HUES48 (cell line): ENCODE results near the gene CDH12.
"Not testable (repeated sequence)": the region's sequence is repeated elsewhere in the genome, so short reads cannot be mapped to it uniquely, and the experiment has no call there.

Source experiments
- H3K27ac ChIP-seq: one replicate; pipeline ENCODE4 v1.7.0; 2013; ENCODE audit warnings: low read depth, low read length, inconsistent platforms
- H3K27me3 ChIP-seq: 2 replicates; pipeline ENCODE4 v1.6.1; 2013; ENCODE audit warnings: mild to moderate bottlenecking, low read length; ENCODE audit not compliant: control insufficient read depth, insufficient read depth
- H3K36me3 ChIP-seq: 2 replicates; pipeline ENCODE4 v1.6.1; 2013; ENCODE audit warnings: low read length; ENCODE audit not compliant: control insufficient read depth, insufficient read depth
- H3K4me1 ChIP-seq: 2 replicates; pipeline ENCODE4 v1.6.1; 2013; ENCODE audit warnings: mild to moderate bottlenecking, low read length; ENCODE audit not compliant: control insufficient read depth, insufficient read depth
- H3K4me3 ChIP-seq: 2 replicates; pipeline ENCODE4 v1.5.1; 2013; ENCODE audit warnings: mild to moderate bottlenecking, low read depth, low read length
- H3K9ac ChIP-seq: 2 replicates; pipeline ENCODE4 v1.6.1; 2013; ENCODE audit warnings: mild to moderate bottlenecking, low read depth, low read length, moderate library complexity
- H3K9me3 ChIP-seq: 2 replicates; pipeline ENCODE4 v1.6.1; 2013; ENCODE audit warnings: low read length; ENCODE audit not compliant: control insufficient read depth, insufficient read depth

Gene CDH12

GRCh38 chr5:22774214-22774613 is 78.9 kb downstream of the CDH12 start:
- not testable (repeated sequence) for H3K4me3 ChIP-seq, H3K27ac ChIP-seq, H3K9ac ChIP-seq, H3K9me3 ChIP-seq, H3K36me3 ChIP-seq, H3K27me3 ChIP-seq, H3K4me1 ChIP-seq

DNA sequence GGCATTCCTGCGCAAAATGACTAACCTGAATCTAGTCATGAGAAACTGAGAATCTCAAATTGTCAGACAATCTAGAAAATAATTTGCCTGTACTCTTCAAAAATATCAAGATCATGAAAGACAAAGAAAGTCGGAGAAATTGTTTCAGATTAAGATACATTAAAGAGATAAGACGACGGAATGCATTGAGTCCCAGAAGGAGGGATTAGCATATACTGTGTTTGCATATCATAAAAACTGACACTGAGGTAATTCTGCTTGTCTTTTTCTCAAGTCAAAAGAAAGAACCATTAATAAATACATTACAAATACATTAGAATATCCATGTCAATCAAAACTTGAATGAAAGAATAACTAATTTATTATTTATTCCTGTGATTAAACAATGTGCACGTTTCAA is 88.4 kb downstream of the CDH12 start:
- Histone ChIP-seq H3K4me1 (no peaks in the 10 kb centered on the region), H3K27me3 (no peaks in the 10 kb centered on the region), H3K36me3 (no peaks in the 10 kb centered on the region), H3K27ac (no peak overlapping the region), H3K4me3 (no peak overlapping the region), H3K9ac (no peak overlapping the region), H3K9me3 (no peaks in the 10 kb centered on the region)

- Histone ChIP-seq H3K9ac (no peak overlapping the region), H3K4me3 (no peak overlapping the region), H3K4me1 (no peaks in the 10 kb centered on the region), H3K27ac (no peak overlapping the region), H3K27me3 (no peaks in the 10 kb centered on the region), H3K9me3 (no peaks in the 10 kb centered on the region), H3K36me3 (no peaks in the 10 kb centered on the region)
These were observed 95.4 kb downstream of the CDH12 start for GRCh38 chr5:22757776-22758175.

DNA sequence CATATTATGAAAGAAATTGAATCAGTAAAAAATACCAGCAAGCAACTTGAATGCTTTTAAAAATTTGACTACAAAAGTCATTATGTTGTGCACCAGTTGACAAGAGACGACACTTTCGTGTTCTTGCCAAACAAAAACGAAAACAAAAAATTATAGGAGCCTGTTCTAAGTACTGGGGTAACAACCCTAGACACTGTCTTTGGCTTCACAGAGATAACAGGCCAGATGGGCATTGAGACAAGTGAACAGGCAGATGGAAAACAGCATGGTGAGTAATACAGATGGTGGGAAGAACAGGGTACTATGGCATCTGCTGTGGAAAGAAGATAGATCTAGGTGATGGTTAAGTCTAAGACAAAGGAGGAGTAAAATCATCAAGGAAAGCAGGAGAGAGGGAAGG is 99.0 kb downstream of the CDH12 start:
- Histone ChIP-seq H3K9me3 (no peaks in the 10 kb centered on the region), H3K27ac (no peak overlapping the region), H3K27me3 (no peaks in the 10 kb centered on the region), H3K4me3 (no peak overlapping the region), H3K9ac (no peak overlapping the region), H3K4me1 (no peaks in the 10 kb centered on the region), H3K36me3 (no peaks in the 10 kb centered on the region)

- Histone ChIP-seq H3K27ac (no peak overlapping the region), H3K9me3 (no peaks in the 10 kb centered on the region), H3K9ac (no peak overlapping the region), H3K27me3 (no peaks in the 10 kb centered on the region), H3K4me1 (no peaks in the 10 kb centered on the region), H3K36me3 (no peaks in the 10 kb centered on the region), H3K4me3 (no peak overlapping the region)
These were observed 101.6 kb downstream of the CDH12 start for GRCh38 chr5:22751536-22751935.

DNA sequence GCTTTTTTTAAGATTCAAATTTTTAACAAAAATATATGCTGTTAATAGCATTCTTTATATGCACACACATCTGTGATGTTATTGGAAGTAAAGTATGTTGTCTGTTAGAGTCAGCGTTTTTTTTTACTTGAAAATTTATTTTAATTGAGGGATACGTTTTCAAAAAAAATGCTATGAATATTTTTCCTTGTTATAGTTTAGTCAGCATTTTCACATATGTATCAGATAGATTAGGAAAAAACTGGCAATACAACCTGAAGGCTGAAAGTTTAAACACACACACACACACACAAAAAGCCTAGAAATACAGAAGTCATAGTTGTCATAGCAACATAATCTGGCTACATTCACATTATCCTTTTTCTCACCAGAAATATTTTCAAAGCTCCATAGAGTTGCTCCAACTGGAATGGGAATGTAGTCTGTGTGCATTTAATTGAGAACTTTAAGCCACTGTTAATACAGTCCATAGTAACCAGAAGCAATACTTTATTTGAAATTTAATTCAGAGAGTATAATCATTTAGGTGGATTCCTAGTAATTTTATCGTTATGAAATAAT is 116.6 kb downstream of the CDH12 start:
- H3K4me3 ChIP-seq, result no peak overlapping the region
- no peaks in the 10 kb centered on the region for H3K36me3 ChIP-seq
- H3K27me3 ChIP-seq, result no peaks in the 10 kb centered on the region
- no peaks in the 10 kb centered on the region for H3K9me3 ChIP-seq
- 0 out of 2 replicates have a peak, but pooled peaks cover 2% of the 10 kb centered on the region for H3K4me1 ChIP-seq
- H3K9ac ChIP-seq, result no peak overlapping the region
- H3K27ac ChIP-seq, result no peak overlapping the region

DNA sequence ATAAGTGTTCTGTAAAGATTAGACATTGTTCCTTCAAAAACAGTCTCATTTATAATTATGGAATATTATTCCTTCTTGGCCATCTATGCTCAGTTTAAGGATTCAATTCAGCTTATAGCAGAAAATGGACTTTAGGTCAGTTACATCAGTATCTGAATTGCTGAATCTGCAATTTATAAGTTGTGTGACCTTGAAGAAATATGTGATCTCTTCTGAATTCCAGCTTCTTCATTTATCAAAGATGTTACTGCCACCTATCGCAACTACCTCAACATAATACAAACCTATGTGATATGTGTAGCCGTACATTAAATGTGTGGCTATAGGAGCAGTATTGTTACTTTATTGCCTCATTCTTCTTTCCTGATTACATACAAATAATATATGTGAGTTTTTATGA is 118.2 kb downstream of the CDH12 start:
- no peak overlapping the region for H3K27ac ChIP-seq
- H3K9me3 ChIP-seq, result no peaks in the 10 kb centered on the region
- H3K4me3 ChIP-seq, result no peak overlapping the region
- H3K9ac ChIP-seq, result no peak overlapping the region
- H3K27me3 ChIP-seq, result no peaks in the 10 kb centered on the region
- no peaks in the 10 kb centered on the region for H3K36me3 ChIP-seq
- 0 out of 2 replicates have a peak, but pooled peaks cover 2% of the 10 kb centered on the region for H3K4me1 ChIP-seq

- H3K9me3 ChIP-seq, result no peaks in the 10 kb centered on the region
- H3K36me3 ChIP-seq, result no peaks in the 10 kb centered on the region
- no peak overlapping the region for H3K4me3 ChIP-seq
- no peaks in the 10 kb centered on the region for H3K27me3 ChIP-seq
- no peak overlapping the region for H3K9ac ChIP-seq
- H3K27ac ChIP-seq, result no peak overlapping the region
- 0 out of 2 replicates have a peak, but pooled peaks cover 2% of the 10 kb centered on the region for H3K4me1 ChIP-seq
These were observed 124.5 kb downstream of the CDH12 start for GRCh38 chr5:22728610-22729009.

DNA sequence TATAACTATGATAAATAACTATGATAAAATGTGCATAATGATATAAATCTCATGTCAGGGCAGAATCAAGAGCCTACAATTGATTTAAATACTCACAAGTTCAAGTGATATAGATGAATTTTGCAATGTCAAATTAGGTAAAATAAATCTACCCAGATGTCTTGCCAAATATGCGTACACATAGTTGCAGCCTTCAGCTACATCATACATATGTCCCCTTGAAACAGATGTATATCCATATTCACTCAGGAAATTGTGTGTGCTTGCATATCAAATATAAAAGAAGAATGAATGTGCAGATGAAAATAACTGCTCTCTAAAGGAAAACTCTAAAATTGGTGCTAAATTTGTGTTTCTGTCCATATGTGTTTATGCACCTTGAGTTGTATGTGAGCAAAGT is 130.7 kb downstream of the CDH12 start:
- Histone ChIP-seq H3K36me3 (no peaks in the 10 kb centered on the region), H3K4me3 (no peak overlapping the region), H3K27ac (no peak overlapping the region), H3K4me1 (no peaks in the 10 kb centered on the region), H3K9me3 (peaks cover 3% of the 10 kb centered on the region), H3K9ac (no peak overlapping the region), H3K27me3 (no peaks in the 10 kb centered on the region)

DNA sequence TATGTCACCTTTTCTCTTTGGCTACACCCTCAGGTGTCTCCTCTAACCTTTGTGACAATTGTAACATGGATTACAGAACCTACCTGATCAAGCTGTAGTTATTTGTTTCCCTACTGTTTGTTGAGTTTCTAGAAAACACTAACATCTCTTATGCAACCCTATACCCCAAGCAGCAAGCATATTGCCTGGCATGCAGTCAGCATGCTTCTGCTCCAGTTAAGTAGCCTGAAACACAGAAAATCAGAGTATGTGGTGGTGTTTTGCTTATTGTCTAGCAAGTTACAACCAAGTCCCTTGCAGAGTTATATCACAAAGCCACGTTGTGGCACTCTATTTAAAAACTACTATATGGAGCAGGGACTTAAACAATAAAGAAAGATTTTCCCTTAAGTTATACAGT is 131.1 kb downstream of the CDH12 start:
- Histone ChIP-seq H3K27me3 (no peaks in the 10 kb centered on the region), H3K4me1 (no peaks in the 10 kb centered on the region), H3K9me3 (peaks cover 3% of the 10 kb centered on the region), H3K27ac (no peak overlapping the region), H3K9ac (no peak overlapping the region), H3K4me3 (no peak overlapping the region), H3K36me3 (no peaks in the 10 kb centered on the region)

DNA sequence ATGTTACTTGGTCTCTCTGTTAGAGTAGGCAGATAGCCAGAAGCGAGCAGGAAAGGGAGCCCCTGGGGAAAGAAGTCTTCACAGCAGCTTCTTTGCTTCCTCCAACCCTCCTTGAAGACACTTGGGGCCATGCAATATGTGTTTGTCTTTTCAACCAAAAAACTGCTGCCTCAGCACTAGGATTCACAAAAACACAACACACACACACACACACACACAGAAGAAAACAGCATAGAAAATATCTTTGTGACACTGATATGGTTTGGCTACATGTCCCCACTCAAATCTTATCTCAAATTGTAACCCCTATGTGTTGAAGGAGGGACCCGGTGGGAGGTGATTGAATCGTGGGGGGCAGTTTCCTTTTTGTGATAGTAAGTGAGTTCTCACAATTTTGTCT is 133.3 kb downstream of the CDH12 start:
- H3K9me3 ChIP-seq, result peaks cover 3% of the 10 kb centered on the region
- H3K27ac ChIP-seq, result no peak overlapping the region
- H3K4me3 ChIP-seq, result no peak overlapping the region
- no peaks in the 10 kb centered on the region for H3K4me1 ChIP-seq
- H3K9ac ChIP-seq, result no peak overlapping the region
- H3K27me3 ChIP-seq, result no peaks in the 10 kb centered on the region
- H3K36me3 ChIP-seq, result no peaks in the 10 kb centered on the region

DNA sequence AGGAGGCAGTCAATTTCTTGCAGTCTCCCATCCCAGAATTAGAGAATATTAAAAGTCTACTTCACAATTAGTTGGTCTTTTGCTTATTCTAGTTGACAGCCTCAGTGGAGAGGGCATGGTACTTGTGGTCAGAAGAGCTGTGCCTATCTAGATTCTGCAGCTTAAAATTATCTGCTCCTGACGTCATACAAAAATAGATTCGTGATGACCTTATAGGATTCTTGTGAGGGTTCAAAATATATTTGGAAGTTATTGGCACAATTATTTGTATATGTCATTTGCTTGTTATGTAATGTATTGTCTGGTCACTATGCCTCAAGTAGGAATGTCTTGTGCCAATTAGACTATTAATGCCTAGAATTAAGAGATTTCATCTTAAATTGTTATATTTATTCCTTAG is 142.5 kb downstream of the CDH12 start:
- no peaks in the 10 kb centered on the region for H3K9me3 ChIP-seq
- no peak overlapping the region for H3K4me3 ChIP-seq
- H3K27me3 ChIP-seq, result no peaks in the 10 kb centered on the region
- H3K9ac ChIP-seq, result no peak overlapping the region
- no peak overlapping the region for H3K27ac ChIP-seq
- H3K36me3 ChIP-seq, result no peaks in the 10 kb centered on the region
- no peaks in the 10 kb centered on the region for H3K4me1 ChIP-seq
